Nephron progenitor cell (in vitro differentiated cells): ENCODE results near the gene ATP1A1.
A peak's percentile ranks its signal among the peaks of the same experiment; 100 is the strongest.

ENCODE experiments used
- DNase-seq: peaks from one replicate; pipeline ENCODE4 v3.0.0; 2021
- H3K27ac Mint-ChIP-seq: 2 replicates; pipeline ENCODE4 v1.8.0; 2021; ENCODE audit warnings: mild to moderate bottlenecking, moderate library complexity, mixed read lengths
- H3K27me3 Mint-ChIP-seq: 2 replicates; pipeline ENCODE4 v1.8.0; 2021; ENCODE audit warnings: mild to moderate bottlenecking, low read depth, mixed read lengths; ENCODE audit not compliant: poor library complexity
- H3K36me3 Mint-ChIP-seq: 2 replicates; pipeline ENCODE4 v1.8.0; 2021; ENCODE audit warnings: low read depth, mixed read lengths
- H3K4me1 Mint-ChIP-seq: 2 replicates; pipeline ENCODE4 v1.8.0; 2021; ENCODE audit warnings: mixed read lengths
- H3K4me3 Mint-ChIP-seq: 2 replicates; pipeline ENCODE4 v1.8.0; 2021; ENCODE audit warnings: mild to moderate bottlenecking, moderate library complexity, mixed read lengths
- H3K9me3 Mint-ChIP-seq: 2 replicates; pipeline ENCODE4 v1.8.0; 2021; ENCODE audit warnings: mild to moderate bottlenecking, moderate library complexity, mixed read lengths
- CTCF ChIP-seq: fragments of 200-600 bp; sonication (generic); IDR thresholded peaks from 2 replicates; pipeline ENCODE4 v1.5.0; 2021; ENCODE audit warnings: antibody characterized with exemption

Gene ATP1A1

GRCh38 chr1:116401646-116402176 lies 28.7 kb downstream of the ATP1A1 start:
- Mint-ChIP-seq H3K27me3 (no peaks in the 10 kb centered on the region), H3K36me3 (peaks cover 91% of the 10 kb centered on the region), H3K9me3 (no peaks in the 10 kb centered on the region), H3K4me3 (no peak overlapping the region), H3K4me1 (no peaks in the 10 kb centered on the region), H3K27ac (no peak overlapping the region)
- no peak for DNase-seq
- TF ChIP-seq CTCF, result no peak

- Mint-ChIP-seq H3K36me3 (peaks cover 89% of the 10 kb centered on the region), H3K4me3 (no peak overlapping the region), H3K27me3 (no peaks in the 10 kb centered on the region), H3K9me3 (no peaks in the 10 kb centered on the region), H3K27ac (peak overlapping the region; percentile 95), H3K4me1 (no peaks in the 10 kb centered on the region)
- TF ChIP-seq CTCF, result no peak
- no peak for DNase-seq
These were observed 29.3 kb downstream of the ATP1A1 start for GRCh38 chr1:116402333-116402732.

- H3K27ac Mint-ChIP-seq, result peak overlapping the region; percentile 95
- no peak overlapping the region for H3K4me3 Mint-ChIP-seq
- H3K36me3 Mint-ChIP-seq, result peaks cover 87% of the 10 kb centered on the region
- no peak for TF ChIP-seq CTCF
- H3K4me1 Mint-ChIP-seq, result no peaks in the 10 kb centered on the region
- H3K9me3 Mint-ChIP-seq, result no peaks in the 10 kb centered on the region
- no peak for DNase-seq
- no peaks in the 10 kb centered on the region for H3K27me3 Mint-ChIP-seq
These were observed 30.6 kb downstream of the ATP1A1 start for GRCh38 chr1:116403496-116404136.

- DNase-seq, result no peak
- TF ChIP-seq CTCF, result no peak
- Mint-ChIP-seq H3K4me1 (no peaks in the 10 kb centered on the region), H3K36me3 (peaks cover 78% of the 10 kb centered on the region), H3K9me3 (no peaks in the 10 kb centered on the region), H3K27me3 (no peaks in the 10 kb centered on the region), H3K27ac (peak overlapping the region; percentile 31), H3K4me3 (no peak overlapping the region)
These were observed 31.7 kb downstream of the ATP1A1 start for GRCh38 chr1:116404699-116405098.

- H3K27ac Mint-ChIP-seq, result peak overlapping the region; percentile 31
- H3K9me3 Mint-ChIP-seq, result no peaks in the 10 kb centered on the region
- no peak for TF ChIP-seq CTCF
- no peaks in the 10 kb centered on the region for H3K27me3 Mint-ChIP-seq
- H3K4me3 Mint-ChIP-seq, result no peak overlapping the region
- DNase-seq, result no peak
- H3K36me3 Mint-ChIP-seq, result peaks cover 71% of the 10 kb centered on the region
- H3K4me1 Mint-ChIP-seq, result no peaks in the 10 kb centered on the region
These were observed 32.4 kb downstream of the ATP1A1 start for GRCh38 chr1:116405241-116406135.
